ENCODE results near the gene OR2G6. TPM values are rescaled to one million over a fixed set of nuclear protein-coding genes. Genes with fewer than 3 reads are reported as not detected.

OR2G6 gene
- total RNA-seq, 2 experiments from 2014 or later, result not detected

GRCh38 chr1:248576260-248576980, 68.5 kb downstream of the OR2G6 start:
- no peaks in the 10 kb centered on the region for H3K36me3 Mint-ChIP-seq (ENCODE audit: low read depth)
- no peak overlapping the region for H3K27ac Mint-ChIP-seq
- H3K4me1 Mint-ChIP-seq (ENCODE audit: low read depth), result peaks cover 5% of the 10 kb centered on the region
- peaks cover 2% of the 10 kb centered on the region for H3K27me3 Mint-ChIP-seq
- CTCF ChIA-PET, result no interaction called here
- no peak for DNase-seq
- peaks cover 2% of the 10 kb centered on the region for H3K9me3 Mint-ChIP-seq
- no peak for TF ChIP-seq CTCF (IDR thresholded peaks at IDR 0.05)
- no peak overlapping the region for H3K4me3 Mint-ChIP-seq
- no peak for ATAC-seq
- POLR2A ChIA-PET, result no interaction called here
- intact Hi-C loops (cut with micrococcal nuclease), result no loop called here

Other genes with a start within 250 kb of the OR2G6 start
- not detected for gene OR2T33, start 230.1 kb upstream of the OR2G6 start, total RNA-seq
- gene OR2T12, start 204.6 kb upstream of the OR2G6 start, total RNA-seq, result not detected
- gene OR2M7, start 183.5 kb upstream of the OR2G6 start, total RNA-seq, result not detected
- gene OR14C36, start 159.3 kb upstream of the OR2G6 start, total RNA-seq, result not detected
- gene OR2T4, start 146.4 kb upstream of the OR2G6 start, total RNA-seq, result not detected
- gene OR2T6, start 132.3 kb upstream of the OR2G6 start, total RNA-seq, result not detected
- gene OR2T1, start 105.0 kb upstream of the OR2G6 start, total RNA-seq, result not detected
- gene OR2T2, start 62.4 kb upstream of the OR2G6 start, total RNA-seq, result not detected
- not detected for gene OR2T3, start 34.7 kb upstream of the OR2G6 start, total RNA-seq
- not detected for gene OR2T5, start 19.5 kb upstream of the OR2G6 start, total RNA-seq
- not detected for gene OR2T29, start 54.7 kb downstream of the OR2G6 start, total RNA-seq
- not detected for gene OR2T34, start 66.7 kb downstream of the OR2G6 start, total RNA-seq
- gene OR2T10, start 89.6 kb downstream of the OR2G6 start, total RNA-seq, result not detected
- not detected for gene OR2T11, start 127.0 kb downstream of the OR2G6 start, total RNA-seq
- not detected for gene OR2T35, start 137.2 kb downstream of the OR2G6 start, total RNA-seq
- gene OR2T27, start 147.5 kb downstream of the OR2G6 start, total RNA-seq, result not detected
- gene OR14I1, start 194.7 kb downstream of the OR2G6 start, total RNA-seq, result not detected
- not detected for gene LYPD8, start 247.7 kb downstream of the OR2G6 start, total RNA-seq

Measured in activated CD8-positive, alpha-beta T cell treated with anti-CD3 and anti-CD28 coated beads for 36 hours (primary cell).